H1 (cell line): ENCODE data around the gene FOXM1. TPM values are rescaled to one million over a fixed set of nuclear protein-coding genes. Genes with fewer than 3 reads are reported as not detected.

ENCODE experiments used
- CTCF ChIA-PET: fragments of 300-600 bp; sonication (Branson Sonifier 250); formaldehyde crosslinking; loops from one replicate; lab custom pipeline; 2021; ENCODE audit not compliant: partially characterized antibody; lab: Charles Lee
- POLR2A ChIA-PET: fragments of 300-600 bp; sonication (Branson Sonifier 250); formaldehyde crosslinking; loops from one replicate; lab custom pipeline; 2021; ENCODE audit warnings: inconsistent platforms; ENCODE audit not compliant: partially characterized antibody; lab: Charles Lee
- DNase-seq, 2 experiments: peaks; one replicate each; pipeline versions ENCODE4 v3.0.0 to v3.0.0-alpha.2; 2010 to 2022; ENCODE audit warnings: low spot score in 2 of 2, low read depth in 1 of 2, mixed read lengths in 1 of 2
- FAIRE-seq: peaks from 2 replicates; lab custom pipeline; 2011; peaks lifted over from hg19 to GRCh38; lab: Jason Lieb, UNC
- H2AFZ ChIP-seq: 2 replicates; pipeline ENCODE4 v1.8.1; 2012; ENCODE audit warnings: low read length, inconsistent platforms
- H2AK5ac ChIP-seq: 2 replicates; pipeline ENCODE4 v1.6.1; 2013; ENCODE audit warnings: low read depth, low read length
- H2BK120ac ChIP-seq: replicated peaks from 2 replicates; pipeline ENCODE3; 2013; ENCODE audit warnings: low read depth, low read length, inconsistent platforms
- H2BK12ac ChIP-seq: 2 replicates; pipeline ENCODE4 v1.6.1; 2013; ENCODE audit warnings: low read depth, low read length
- H2BK15ac ChIP-seq: 2 replicates; pipeline ENCODE4 v1.6.1; 2013; ENCODE audit warnings: low read length
- H2BK20ac ChIP-seq: 2 replicates; pipeline ENCODE4 v1.6.1; 2013; ENCODE audit warnings: low read length
- H2BK5ac ChIP-seq: 2 replicates; pipeline ENCODE4 v1.6.1; 2013; ENCODE audit warnings: low read depth, low read length
- H3K14ac ChIP-seq: 2 replicates; pipeline ENCODE4 v1.6.1; 2013; ENCODE audit warnings: inconsistent platforms; ENCODE audit not compliant: insufficient read length
- H3K18ac ChIP-seq: 2 replicates; pipeline ENCODE4 v1.6.1; 2013; ENCODE audit warnings: low read length; ENCODE audit errors: extremely low read depth
- H3K23ac ChIP-seq: 2 replicates; pipeline ENCODE4 v1.6.1; 2013; ENCODE audit warnings: inconsistent platforms; ENCODE audit not compliant: insufficient read length
- H3K23me2 ChIP-seq: 2 replicates; pipeline ENCODE4 v1.6.1; 2013; ENCODE audit warnings: low read depth, low read length
- H3K27ac ChIP-seq: 2 replicates; pipeline ENCODE4 v1.6.1; 2011; ENCODE audit warnings: low read depth, low read length, inconsistent platforms
- H3K27me3 ChIP-seq, 4 experiments: replicated peaks in 1 of 4; 1 replicate in 1 of 4; 2 replicates in 3 of 4; pipeline versions ENCODE4 v1.6.1 to v1.8.1; 2011 to 2013; ENCODE audit warnings: low read length in 3 of 4, mild to moderate bottlenecking in 3 of 4, inconsistent platforms in 2 of 4, mixed read lengths in 2 of 4, moderate library complexity in 1 of 4; ENCODE audit not compliant: control insufficient read depth in 3 of 4, insufficient read depth in 3 of 4; ENCODE audit errors: extremely low read depth in 1 of 4
- H3K36me3 ChIP-seq, 4 experiments: 2 replicates each; pipeline versions ENCODE4 v1.6.1 to v1.8.1; 2011 to 2013; ENCODE audit warnings: mild to moderate bottlenecking in 4 of 4, low read length in 3 of 4, moderate library complexity in 2 of 4, control low read depth in 1 of 4, inconsistent platforms in 1 of 4; ENCODE audit not compliant: insufficient read depth in 4 of 4, control insufficient read depth in 2 of 4
- H3K4ac ChIP-seq: replicated peaks from 2 replicates; pipeline ENCODE3; 2013; ENCODE audit warnings: low read length, low read depth, mixed read lengths, inconsistent platforms; ENCODE audit not compliant: insufficient read length
- H3K4me1 ChIP-seq, 4 experiments: replicated peaks in 1 of 4; 1 replicate in 1 of 4; 2 replicates in 3 of 4; pipeline versions ENCODE4 v1.6.1 to v1.8.1; 2011 to 2013; ENCODE audit warnings: low read length in 3 of 4, inconsistent platforms in 2 of 4, mixed read lengths in 1 of 4; ENCODE audit not compliant: insufficient read depth in 4 of 4, control insufficient read depth in 3 of 4
- H3K4me2 ChIP-seq, 2 experiments: 2 replicates each; pipeline versions ENCODE4 v1.6.1 to v1.8.1; 2011 to 2013; ENCODE audit warnings: low read depth in 2 of 2, low read length in 2 of 2, control low read depth in 1 of 2, inconsistent platforms in 1 of 2, mild to moderate bottlenecking in 1 of 2; ENCODE audit not compliant: insufficient read depth in 1 of 2
- H3K4me3 ChIP-seq, 4 experiments: fragments of 200-600, 300-600 bp in 1 of 4; sonication (generic), shearing (Covaris generic), sonication (Bioruptor Twin) in 1 of 4; 2 replicates each; pipeline versions ENCODE4 v1.5.1 to v1.8.1; 2011 to 2016; ENCODE audit warnings: low read length in 4 of 4, low read depth in 3 of 4, control low read depth in 2 of 4, inconsistent platforms in 2 of 4, mild to moderate bottlenecking in 2 of 4, mixed read lengths in 1 of 4, moderate library complexity in 1 of 4; ENCODE audit not compliant: insufficient read depth in 2 of 4; ENCODE audit errors: extremely low read depth in 1 of 4
- H3K56ac ChIP-seq: replicated peaks from 2 replicates; pipeline ENCODE3; 2013; ENCODE audit warnings: low read depth, mild to moderate bottlenecking, mixed read lengths, low read length, inconsistent platforms; ENCODE audit not compliant: insufficient read length
- H3K79me1 ChIP-seq: 2 replicates; pipeline ENCODE4 v1.6.1; 2013; ENCODE audit warnings: low read depth, low read length, control low read depth
- H3K79me2 ChIP-seq, 2 experiments: 2 replicates each; pipeline versions ENCODE4 v1.6.1 to v1.8.1; 2012 to 2013; ENCODE audit warnings: low read length in 2 of 2, mild to moderate bottlenecking in 2 of 2, inconsistent platforms in 1 of 2; ENCODE audit not compliant: insufficient read depth in 2 of 2, control insufficient read depth in 1 of 2
- H3K9ac ChIP-seq, 4 experiments: replicated peaks in 1 of 4; 1 replicate in 1 of 4; 2 replicates in 3 of 4; pipeline versions ENCODE4 v1.6.1 to v1.8.1; 2011 to 2013; ENCODE audit warnings: low read depth in 3 of 4, low read length in 3 of 4, control low read depth in 2 of 4, mild to moderate bottlenecking in 2 of 4, moderate library complexity in 2 of 4, inconsistent platforms in 1 of 4; ENCODE audit errors: extremely low read depth in 1 of 4
- H3K9me3 ChIP-seq, 2 experiments: 2 replicates each; pipeline versions ENCODE4 v1.6.1 to v1.8.1; 2012 to 2013; ENCODE audit warnings: mild to moderate bottlenecking in 2 of 2, moderate library complexity in 2 of 2, control low read depth in 1 of 2, inconsistent platforms in 1 of 2, low read depth in 1 of 2, low read length in 1 of 2, mixed read lengths in 1 of 2; ENCODE audit not compliant: insufficient read depth in 2 of 2
- H4K20me1 ChIP-seq, 2 experiments: replicated peaks in 1 of 2; 2 replicates each; pipeline versions ENCODE3 to v1.8.1; 2011 to 2013; ENCODE audit warnings: inconsistent platforms in 2 of 2, low read length in 2 of 2, mild to moderate bottlenecking in 1 of 2; ENCODE audit not compliant: insufficient read depth in 2 of 2, control insufficient read depth in 1 of 2
- H4K5ac ChIP-seq: 2 replicates; pipeline ENCODE4 v1.6.1; 2013; ENCODE audit warnings: low read length, low read depth, mixed read lengths, inconsistent platforms; ENCODE audit not compliant: insufficient read length
- H4K8ac ChIP-seq: 2 replicates; pipeline ENCODE4 v1.8.0; 2013; ENCODE audit warnings: mild to moderate bottlenecking, moderate library complexity, low read length, inconsistent platforms; ENCODE audit not compliant: insufficient read depth; ENCODE audit errors: extremely low read depth
- H4K91ac ChIP-seq: replicated peaks from 2 replicates; pipeline ENCODE3; 2013; ENCODE audit warnings: low read length, mixed read lengths, inconsistent platforms; ENCODE audit not compliant: insufficient read length
- RNF2 ChIP-seq: fragments of 200-900, 300-1000 bp; sonication (generic); IDR thresholded peaks from 2 replicates; pipeline ENCODE4 v1.7.1; 2016; ENCODE audit warnings: borderline replicate concordance, low read depth, mild to moderate bottlenecking, antibody characterized with exemption, low read length; ENCODE audit not compliant: poor library complexity, severe bottlenecking; ENCODE audit errors: missing control alignments
- SUZ12 ChIP-seq: fragments of 200-600 bp; sonication (generic); IDR thresholded peaks from 2 replicates; pipeline ENCODE4 v1.6.1; 2012; ENCODE audit warnings: mild to moderate bottlenecking, inconsistent platforms, low read length, moderate library complexity, mixed read lengths
- WGBS, 2 experiments: shearing (Covaris generic) in 1 of 2; methylation state at CpG; one replicate each; pipeline versions ENCODE4 v1.1.6 to v1.1.7; 2013 to 2015; ENCODE audit warnings: low lambda C conversion rate in 2 of 2, mixed read lengths in 2 of 2, inconsistent platforms in 1 of 2, low coverage in 1 of 2, missing lambda C conversion rate in 1 of 2; ENCODE audit not compliant: insufficient replicate concordance in 2 of 2, insufficient coverage in 1 of 2, insufficient read length in 1 of 2; ENCODE audit errors: extremely low coverage in 1 of 2, missing lambda C conversion rate in 1 of 2; 5-methylcytosine and 5-hydroxymethylcytosine counted together
- polyA plus RNA-seq, 7 experiments: library from polyadenylated mRNA; depleted of rRNA in 3 of 7; stranded (reverse) in 5 of 7; unstranded in 2 of 7; fragments of >200 nt in 5 of 7; fragments of 200-250 nt in 2 of 7; gene quantifications; 1 replicate in 5 of 7; 2 replicates in 1 of 7; 4 replicates in 1 of 7; pipeline versions ENCODE4 v1.2.1 to v1.2.3, GENCODE V29; 2011 to 2013; ENCODE audit warnings: missing spikeins in 2 of 7, mixed read lengths in 2 of 7
- total RNA-seq: library from RNA; stranded (reverse); fragmentation: NEBNext Ultra II Directional; extraction: Animal tissue kit (Norgen Biotek cat#: 25700); gene quantifications from 2 replicates; pipeline ENCODE4 v1.2.1, GENCODE V29; 2021

The FOXM1 gene
- total and polyA plus RNA-seq, 2 of the 8 experiments (the other 6 are each of a cell fraction or from before 2014, with no cell fraction given): 58.1 to 121 TPM

DNA sequence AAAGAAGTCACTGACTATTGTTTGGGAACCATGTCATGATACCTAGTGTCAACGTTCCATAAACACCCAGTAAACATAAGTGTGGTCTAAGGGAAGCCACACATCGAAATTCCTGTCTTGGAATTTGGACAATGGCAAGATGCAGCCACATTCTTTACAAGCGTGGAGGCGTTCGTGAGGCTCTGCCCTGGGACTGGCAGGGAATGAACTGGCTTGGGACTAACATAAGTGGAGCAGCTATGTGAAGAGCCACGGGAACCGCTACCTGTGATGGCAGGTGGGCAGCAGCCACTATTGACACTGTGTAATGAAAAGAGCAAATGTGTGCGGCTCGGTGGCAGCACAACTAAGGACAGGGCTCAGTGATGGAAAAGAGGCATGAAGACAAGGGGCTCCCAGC, 32.2 kb downstream of the FOXM1 start:
- POLR2A ChIA-PET: interaction anchor here (0.6 to 3.5 kb wide), 6 partner anchors 12 to 1124 kb away, joined by 3 to 31 read pairs (median 4); partner anchors contain the start of genes FOXM1, ITFG2, NRIP2 and RHNO1

More for the DNA sequence above, 32.2 kb downstream of the FOXM1 start:
- H2BK20ac ChIP-seq: no peak overlapping the region
- H3K27me3 ChIP-seq: no peaks in the 10 kb centered on the region
- no peak overlapping the region for H3K4me3 ChIP-seq
- TF ChIP-seq RNF2 (no peak), SUZ12 (no peak)
- CTCF ChIA-PET: interaction anchor here (0.5 to 7.4 kb wide), 25 partner anchors 11 to 1261 kb away, joined by 3 to 84 read pairs (median 5); partner anchors contain the start of genes FOXM1, NRIP2, RHNO1 and TEX52
- no peak overlapping the region for H2BK12ac ChIP-seq
- DNase-seq (no peak), FAIRE-seq (no peak)
- H4K5ac ChIP-seq: no peak overlapping the region
- no peak overlapping the region for H3K14ac ChIP-seq
- 92% methylated on average over 9 of the region's 9 CpGs; no CpG with 5 or more reads in 1 of the 2 experiments for WGBS, 2 experiments
- H3K4me1 ChIP-seq: peaks cover 0 to 4% (median 3%) of the 10 kb centered on the region in 4 experiments; a peak in 6 of 7 replicates
- peaks cover 0 to 3% of the 10 kb centered on the region in 2 experiments for H4K20me1 ChIP-seq
- no peak overlapping the region for H3K9ac ChIP-seq
- no peak overlapping the region for H3K4me2 ChIP-seq
- no peak overlapping the region for H3K56ac ChIP-seq
- H3K18ac ChIP-seq: no peak overlapping the region
- no peak overlapping the region for H3K27ac ChIP-seq
- H4K91ac ChIP-seq: no peak overlapping the region
- no peaks in the 10 kb centered on the region for H3K9me3 ChIP-seq
- H2AK5ac ChIP-seq: no peak overlapping the region
- no peaks in the 10 kb centered on the region for H3K36me3 ChIP-seq
- no peaks in the 10 kb centered on the region for H3K79me2 ChIP-seq
- H2BK5ac ChIP-seq: no peak overlapping the region
- no peak overlapping the region for H2BK120ac ChIP-seq
- H3K4ac ChIP-seq: no peak overlapping the region
- H2BK15ac ChIP-seq: no peak overlapping the region; the same call in 1 of the 2 replicates
- no peaks in the 10 kb centered on the region for H3K79me1 ChIP-seq
- H3K23me2 ChIP-seq: no peaks in the 10 kb centered on the region
- no peak overlapping the region for H3K23ac ChIP-seq
- H4K8ac ChIP-seq: no peak overlapping the region
- H2AFZ ChIP-seq: no peak overlapping the region
